HG02610 (cell line): ENCODE results near the gene FBXO31.

Experiments
- ATAC-seq: cut with Tn5 transposase; IDR thresholded peaks from one replicate; pipeline ENCODE4 v1.9.1; 2021; ENCODE audit warnings: mild to moderate bottlenecking, moderate library complexity; ENCODE audit not compliant: unreplicated experiment

FBXO31 gene

GRCh38 chr16:87316923-87317749 lies 66.4 kb downstream of the FBXO31 start, which contains the start of gene C16orf95:
TSS of gene C16orf95 (minus strand) at chr16:87317392. CDS start at chr16:87317242, 150 bp downstream.
- peak; percentile 94 for ATAC-seq

- ATAC-seq = no peak
Measured at GRCh38 chr16:87316450-87316922, 67.1 kb downstream of the FBXO31 start.

GRCh38 chr16:87314990-87315420 lies 68.6 kb downstream of the FBXO31 start:
- ATAC-seq = no peak

GRCh38 chr16:87312008-87312407 lies 71.6 kb downstream of the FBXO31 start:
- no peak for ATAC-seq

- ATAC-seq = no peak
Measured at GRCh38 chr16:87311387-87311786, 72.2 kb downstream of the FBXO31 start.

- ATAC-seq = no peak
Measured at GRCh38 chr16:87310610-87311009, 73.0 kb downstream of the FBXO31 start.

- no peak for ATAC-seq
Measured at GRCh38 chr16:87309620-87310525, 73.7 kb downstream of the FBXO31 start.

- ATAC-seq = no peak
Measured at GRCh38 chr16:87308826-87309225, 74.8 kb downstream of the FBXO31 start.

GRCh38 chr16:87306516-87306915 lies 77.1 kb downstream of the FBXO31 start:
- ATAC-seq = no peak

- ATAC-seq = no peak
Measured at GRCh38 chr16:87305505-87306391, 77.8 kb downstream of the FBXO31 start.

GRCh38 chr16:87304951-87305350 lies 78.6 kb downstream of the FBXO31 start:
- no peak for ATAC-seq

- ATAC-seq = no peak
Measured at GRCh38 chr16:87303962-87304521, 79.5 kb downstream of the FBXO31 start.

GRCh38 chr16:87303431-87303930 lies 80.1 kb downstream of the FBXO31 start:
- no peak for ATAC-seq

- no peak for ATAC-seq
Measured at GRCh38 chr16:87298857-87299465, 84.6 kb downstream of the FBXO31 start.

- no peak for ATAC-seq
Measured at GRCh38 chr16:87297918-87298631, 85.5 kb downstream of the FBXO31 start.

GRCh38 chr16:87297407-87297806 lies 86.2 kb downstream of the FBXO31 start:
- ATAC-seq = no peak

- ATAC-seq = no peak
Measured at GRCh38 chr16:87295661-87296531, 87.7 kb downstream of the FBXO31 start.

GRCh38 chr16:87295259-87295658 lies 88.3 kb downstream of the FBXO31 start:
- ATAC-seq = no peak
